ENCODE measurements around the gene ZPLD1.

ZPLD1 gene

GRCh38 chr3:102512734-102513504 is 78.1 kb downstream of the ZPLD1 start:
- no peak overlapping the region for H3K4me3 ChIP-seq
- no peak overlapping the region for H3K27ac ChIP-seq

GRCh38 chr3:102514241-102514640 is 79.4 kb downstream of the ZPLD1 start:
- Histone ChIP-seq H3K4me3 (no peak overlapping the region), H3K27ac (no peak overlapping the region)

GRCh38 chr3:102521246-102521645 is 86.4 kb downstream of the ZPLD1 start:
- Histone ChIP-seq H3K4me3 (no peak overlapping the region), H3K27ac (no peak overlapping the region)

- no peak overlapping the region for H3K27ac ChIP-seq
- H3K4me3 ChIP-seq: no peak overlapping the region
Measured at GRCh38 chr3:102525624-102526023, 90.8 kb downstream of the ZPLD1 start.

- Histone ChIP-seq H3K27ac (no peak overlapping the region), H3K4me3 (no peak overlapping the region)
Measured at GRCh38 chr3:102526865-102527264, 92.0 kb downstream of the ZPLD1 start.

GRCh38 chr3:102528727-102529126 is 93.9 kb downstream of the ZPLD1 start:
- H3K4me3 ChIP-seq: no peak overlapping the region
- no peak overlapping the region for H3K27ac ChIP-seq

Data from skin epidermis (tissue), 12 donors.